GM12892 (cell line): Measurements from ENCODE around the gene KIRREL2.

Source experiments
- POLR2A ChIP-seq: IDR thresholded peaks from 2 replicates; pipeline ENCODE4 v1.6.1; 2011; ENCODE audit warnings: low read depth, low read length, control low read depth
- POLR2AphosphoS5 ChIP-seq: IDR thresholded peaks from 2 replicates; pipeline ENCODE4 v1.6.1; 2011; ENCODE audit warnings: low read depth, low read length, control low read depth
- TAF1 ChIP-seq: IDR thresholded peaks from 2 replicates; pipeline ENCODE4 v1.6.1; 2011; ENCODE audit warnings: low read depth, mild to moderate bottlenecking, control low read depth, low read length, borderline replicate concordance

GRCh38 chr19:35869327-35870123 is 12.8 kb downstream of the KIRREL2 start:
- TF ChIP-seq POLR2A: no peak
- no peak for TF ChIP-seq POLR2AphosphoS5
- no peak for TF ChIP-seq TAF1
